Measurements from ENCODE around the gene SYTL2.

- TF ChIP-seq CTCF (IDR thresholded peaks at IDR 0.05) (no peak), POLR2A (IDR thresholded peaks at IDR 0.05) (no peak), POLR2AphosphoS5 (IDR thresholded peaks at IDR 0.05) (no peak)
These were observed 93.5 kb downstream of the SYTL2 start for GRCh38 chr11:85717429-85717828.

Data from breast epithelium (tissue), 3 donors.